CD4-positive, alpha-beta T cell treated with Interleukin-6 for 4 hours (primary cell): ENCODE results near the gene GALK1.
A peak's percentile ranks its signal among the peaks of the same experiment; 100 is the strongest.
"Not testable (repeated sequence)": the region's sequence is repeated elsewhere in the genome, so short reads cannot be mapped to it uniquely, and the experiment has no call there.

Experiments used
- DNase-seq: peaks from one replicate; pipeline ENCODE4 v3.0.0-alpha.2; 2020; ENCODE audit warnings: mixed read lengths

The GALK1 gene

DNA sequence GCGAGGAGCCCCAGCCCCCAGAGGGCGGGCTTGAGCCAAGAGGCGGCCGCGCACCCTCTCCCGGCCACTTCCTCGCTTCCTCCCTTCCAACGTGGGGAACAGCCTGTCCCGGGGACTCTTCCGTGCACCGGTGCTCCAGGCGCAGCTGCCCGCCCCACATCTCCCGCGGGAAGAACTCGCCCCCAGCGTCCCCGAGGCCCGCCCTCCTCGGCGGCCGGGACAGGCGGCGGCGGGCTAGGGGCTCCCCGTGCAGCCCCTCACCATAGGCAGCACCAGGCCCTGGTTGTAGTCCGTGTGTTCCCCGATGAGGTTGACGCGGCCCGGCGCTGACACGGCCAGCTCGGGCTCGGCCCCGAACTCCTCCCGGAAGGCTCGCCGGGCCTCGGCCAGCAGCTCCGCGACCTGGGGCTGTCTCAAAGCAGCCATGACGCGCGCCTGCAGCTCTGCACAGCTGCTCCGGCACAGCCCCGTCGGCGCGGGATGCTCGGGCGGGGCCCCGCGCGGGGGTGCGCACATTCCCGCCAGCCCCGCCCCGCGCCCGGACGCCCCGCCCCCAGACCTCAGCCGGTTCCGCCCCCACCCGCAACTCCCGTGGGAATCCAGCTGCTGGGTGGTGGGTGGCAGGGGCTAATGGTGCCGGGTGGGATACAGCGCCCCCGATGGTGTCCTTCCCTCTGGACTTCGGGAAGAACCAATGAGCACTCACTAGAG lies at the start of gene GALK1:
GALK1 (minus strand) TSS at position 482 of the 711 bp plus-strand sequence; CDS start at position 426, 56 bp downstream.
- DNase-seq = peak; percentile 82

DNA sequence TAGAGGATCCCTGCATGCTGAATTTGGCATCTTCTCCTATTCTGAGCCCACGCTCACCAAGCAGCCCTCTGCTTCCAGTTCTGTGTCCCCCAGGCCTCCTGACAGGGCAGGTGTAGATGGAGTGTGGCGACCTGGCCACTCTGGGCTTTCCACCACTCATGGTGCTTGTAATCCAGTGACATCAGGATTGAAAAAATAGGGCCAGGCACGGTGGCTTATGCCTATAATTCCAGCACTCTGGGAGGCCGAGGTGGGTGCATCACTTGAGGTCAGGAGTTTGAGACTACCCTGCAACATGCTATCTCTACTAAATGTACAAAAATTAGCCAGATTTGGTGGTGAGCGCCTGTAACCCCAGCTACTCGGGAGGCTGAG lies 49.0 kb upstream of the GALK1 start:
- no peak for DNase-seq

DNA sequence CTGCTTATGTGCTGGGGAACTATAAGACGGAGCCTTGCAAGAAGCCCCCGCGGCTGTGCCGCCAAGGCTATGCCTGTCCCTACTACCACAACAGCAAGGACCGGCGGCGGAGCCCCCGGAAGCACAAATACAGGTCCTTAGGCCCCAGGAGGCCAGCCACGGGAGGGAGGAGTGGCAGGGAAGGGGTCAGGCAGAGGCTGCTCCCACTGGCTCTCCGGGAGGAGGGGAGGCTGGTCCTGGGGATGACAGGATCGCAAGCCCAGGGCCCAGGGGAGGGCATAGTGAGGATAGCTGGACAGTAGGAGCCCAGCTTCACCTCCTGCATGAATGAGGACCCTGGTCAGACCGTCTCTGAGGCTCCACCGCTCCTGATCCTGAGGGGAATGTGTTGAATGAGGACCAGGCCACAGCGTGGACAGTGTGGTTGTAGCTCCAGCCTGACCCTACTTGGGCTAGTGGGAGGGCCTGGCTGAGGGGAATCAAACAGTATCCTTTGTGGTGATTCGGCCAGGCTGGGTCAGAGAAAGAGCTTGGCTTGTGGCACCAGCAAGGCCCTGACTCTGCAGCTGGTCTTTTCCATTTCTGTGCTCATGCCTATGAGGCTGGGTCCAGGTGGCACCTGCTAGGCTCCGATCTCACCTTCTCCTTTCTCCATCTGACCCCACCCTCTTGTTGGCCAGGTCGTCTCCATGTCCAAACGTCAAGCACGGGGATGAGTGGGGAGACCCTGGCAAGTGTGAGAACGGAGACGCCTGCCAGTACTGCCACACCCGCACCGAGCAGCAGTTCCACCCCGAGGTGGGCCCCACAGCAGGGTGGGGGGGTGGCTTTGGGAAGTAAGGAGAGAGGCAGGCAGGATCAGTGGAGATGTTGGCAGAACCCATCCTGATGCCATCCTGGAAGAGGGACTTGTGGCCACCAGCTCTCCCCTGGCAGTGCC lies 48.4 kb upstream of the GALK1 start:
- no peak for DNase-seq

DNA sequence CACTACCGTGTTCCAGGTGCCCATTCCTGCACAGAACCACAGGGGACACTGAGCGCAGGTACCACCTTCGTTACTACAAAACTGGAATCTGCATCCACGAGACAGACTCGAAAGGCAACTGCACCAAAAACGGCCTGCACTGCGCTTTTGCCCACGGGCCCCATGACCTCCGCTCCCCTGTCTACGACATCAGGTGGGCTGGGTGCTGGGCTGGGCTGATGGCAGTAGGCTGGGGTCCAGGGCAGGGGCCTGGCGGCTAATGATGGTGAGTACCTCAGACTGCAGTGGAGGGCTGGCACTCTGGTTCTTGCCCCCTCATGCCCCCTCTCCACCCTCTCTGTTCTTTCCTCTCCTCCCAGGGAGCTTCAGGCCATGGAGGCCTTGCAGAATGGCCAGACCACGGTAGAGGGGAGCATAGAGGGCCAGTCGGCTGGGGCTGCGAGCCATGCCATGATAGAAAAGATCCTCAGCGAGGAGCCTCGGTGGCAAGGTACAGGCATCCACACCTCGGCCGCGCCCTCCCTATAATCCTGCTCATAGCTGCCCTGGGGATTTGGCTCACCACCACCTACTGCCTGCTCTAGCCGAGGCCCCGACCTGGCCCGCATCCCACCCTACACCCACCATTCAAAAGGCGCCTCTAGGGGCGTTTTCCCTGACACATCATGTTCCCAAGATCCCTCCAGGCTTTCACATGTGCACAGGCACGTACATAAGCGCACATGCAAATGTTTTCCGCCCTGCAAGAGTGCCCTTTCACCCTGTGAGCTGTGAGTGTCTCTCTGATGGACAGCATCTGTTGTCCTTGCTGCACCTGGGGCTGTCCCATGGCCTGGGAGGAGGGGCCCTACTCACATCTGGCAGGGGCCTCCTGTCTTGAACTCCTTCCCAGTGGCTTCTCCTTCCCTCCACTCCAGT lies 47.4 kb upstream of the GALK1 start:
- no peak for DNase-seq

DNA sequence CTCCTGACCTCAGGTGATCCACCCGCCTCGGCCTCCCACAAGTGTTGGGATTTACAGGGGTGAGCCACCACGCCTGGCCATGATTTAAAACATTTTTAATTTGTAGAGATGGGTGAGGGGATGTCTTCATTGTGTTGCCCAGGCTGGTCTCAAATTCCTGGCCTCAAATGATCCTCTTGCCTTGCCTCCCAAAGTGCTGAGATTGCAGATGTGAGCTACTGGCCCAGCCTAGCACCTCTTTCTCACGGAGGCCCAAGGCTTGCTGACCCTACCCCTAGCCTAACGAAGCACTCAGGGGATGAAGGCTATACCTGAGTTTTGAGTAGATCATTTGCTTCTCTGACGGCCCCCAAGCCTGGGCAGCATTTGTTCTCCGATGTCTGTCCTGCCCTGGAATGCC lies 46.2 kb upstream of the GALK1 start:
- DNase-seq = no peak

DNA sequence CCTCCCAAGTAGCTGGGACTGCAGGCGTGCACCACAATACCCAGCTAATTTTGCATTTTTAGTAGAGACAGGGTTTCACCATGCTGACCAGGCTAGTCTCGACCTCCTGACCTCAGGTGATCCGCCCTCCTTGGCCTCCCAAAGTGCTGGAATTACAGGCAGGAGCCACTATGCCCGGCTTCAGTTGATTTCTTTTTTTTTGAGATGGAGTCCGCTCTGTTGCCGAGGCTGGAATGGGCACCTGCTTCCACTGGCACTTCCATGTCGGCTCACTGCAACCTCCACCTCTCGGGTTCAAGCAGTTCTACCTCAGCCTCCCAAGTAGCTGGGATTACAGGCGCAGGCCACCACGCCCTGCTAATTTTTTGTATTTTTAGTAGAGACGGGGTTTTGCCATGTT lies 45.8 kb upstream of the GALK1 start:
- DNase-seq = not testable (repeated sequence)

DNA sequence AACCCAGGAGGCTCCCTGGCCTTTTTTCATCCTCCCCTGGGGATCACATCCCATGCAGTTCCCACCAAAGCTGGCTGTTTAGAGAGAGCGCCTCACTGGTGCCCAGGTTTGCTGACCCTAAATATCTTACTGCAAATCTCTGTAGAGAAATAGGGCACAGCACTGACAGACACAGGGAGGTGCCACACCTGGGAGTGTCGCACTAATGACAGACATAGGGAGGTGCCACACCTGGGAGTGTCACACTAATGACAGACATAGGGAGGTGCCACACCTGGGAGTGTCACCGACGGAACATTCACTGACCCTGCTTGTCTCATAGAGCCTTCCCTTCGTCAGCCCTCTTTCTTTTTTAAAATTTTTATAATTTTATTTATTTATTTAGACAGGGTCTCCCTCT lies 45.2 kb upstream of the GALK1 start:
- DNase-seq = no peak

DNA sequence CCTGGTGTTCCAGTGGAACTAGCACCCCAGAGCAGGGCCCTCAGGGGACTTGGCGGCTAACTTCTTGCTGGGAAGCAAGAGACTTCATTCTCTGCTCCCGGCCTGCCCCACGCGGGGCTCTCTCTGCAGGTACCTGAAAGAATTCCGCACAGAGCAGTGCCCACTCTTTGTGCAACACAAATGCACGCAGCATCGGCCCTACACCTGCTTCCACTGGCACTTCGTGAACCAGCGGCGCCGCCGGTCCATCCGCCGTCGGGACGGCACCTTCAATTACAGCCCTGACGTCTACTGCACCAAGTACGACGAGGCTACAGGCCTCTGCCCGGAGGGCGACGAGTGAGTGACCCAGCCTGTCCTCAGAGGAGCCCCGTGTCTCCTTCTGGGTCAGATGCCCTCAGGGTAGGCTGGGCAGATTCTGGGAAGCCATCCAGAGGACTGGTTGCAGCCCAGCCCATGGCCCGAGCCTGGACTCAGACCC lies 44.7 kb upstream of the GALK1 start:
- DNase-seq = no peak

DNA sequence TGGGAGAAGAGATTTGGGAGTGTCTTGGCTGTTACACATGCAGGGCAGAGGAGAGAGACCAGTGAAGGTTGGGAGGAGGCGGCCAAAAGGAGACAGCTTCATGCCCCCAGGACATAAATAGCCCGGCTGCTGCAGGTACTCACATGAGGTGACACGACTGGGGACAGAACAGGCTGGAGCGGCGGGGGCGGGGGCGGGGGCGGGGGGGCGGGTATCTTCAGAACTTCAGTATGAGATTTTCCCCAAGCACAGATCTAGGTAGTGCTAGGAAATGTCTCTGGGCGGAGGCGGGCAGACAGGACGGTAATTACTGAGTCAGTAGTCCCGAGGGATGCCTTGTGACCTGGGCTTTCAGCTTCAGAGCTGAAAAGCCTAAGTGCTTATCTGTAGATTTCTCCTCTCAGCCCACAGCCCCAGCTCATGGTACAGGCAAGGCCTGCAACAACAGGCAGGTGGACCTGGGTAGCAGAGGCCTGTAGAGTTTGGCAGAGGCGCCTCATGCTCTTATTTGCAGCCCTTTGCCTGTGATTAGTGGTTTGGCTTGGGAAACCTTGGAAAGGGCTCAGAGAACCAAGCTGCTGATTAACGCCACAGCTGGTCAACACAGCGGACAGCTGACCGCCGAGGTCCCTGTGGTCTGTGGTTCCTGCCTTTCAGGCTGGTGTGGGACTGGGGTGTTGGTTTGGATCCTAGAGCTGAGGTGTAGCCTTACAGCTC lies 44.1 kb upstream of the GALK1 start:
- no peak for DNase-seq

DNA sequence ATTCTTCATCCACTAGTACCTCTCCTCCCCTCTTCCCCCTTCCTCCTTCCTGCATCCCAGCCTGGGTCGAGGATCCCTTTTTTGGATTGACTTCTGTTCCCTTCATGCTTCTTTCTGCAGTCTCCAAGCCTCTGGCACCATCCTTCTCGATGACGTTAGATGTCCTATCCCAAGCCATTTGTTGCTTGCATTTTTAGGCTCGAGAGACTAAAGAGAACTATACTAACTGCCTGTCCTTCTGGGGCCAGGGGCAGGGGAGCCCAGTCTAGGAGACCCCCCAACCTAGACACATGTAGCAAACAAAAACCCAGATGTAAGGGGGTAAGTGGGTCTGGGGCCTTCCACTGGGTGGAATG lies 43.5 kb upstream of the GALK1 start:
- no peak for DNase-seq

DNA sequence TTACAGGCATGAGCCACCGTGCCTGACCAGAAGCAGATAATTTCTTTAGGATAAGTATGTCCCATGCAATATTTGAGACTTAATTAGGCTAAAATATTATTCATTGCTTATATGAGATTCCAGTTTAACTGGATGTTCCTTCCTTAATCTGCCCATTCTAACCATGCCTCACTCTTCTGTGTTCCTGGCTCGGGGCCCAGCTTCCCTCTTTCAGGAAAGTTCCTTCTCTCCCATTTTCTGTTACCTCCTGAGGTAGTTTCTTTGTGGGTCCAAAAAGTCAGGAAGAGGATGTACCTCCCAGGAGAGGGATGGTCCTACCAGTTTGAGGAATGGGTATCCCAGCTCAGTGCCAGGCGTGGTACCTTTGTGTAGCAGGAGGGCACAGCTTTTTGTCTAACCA lies 42.9 kb upstream of the GALK1 start:
- DNase-seq = no peak

DNA sequence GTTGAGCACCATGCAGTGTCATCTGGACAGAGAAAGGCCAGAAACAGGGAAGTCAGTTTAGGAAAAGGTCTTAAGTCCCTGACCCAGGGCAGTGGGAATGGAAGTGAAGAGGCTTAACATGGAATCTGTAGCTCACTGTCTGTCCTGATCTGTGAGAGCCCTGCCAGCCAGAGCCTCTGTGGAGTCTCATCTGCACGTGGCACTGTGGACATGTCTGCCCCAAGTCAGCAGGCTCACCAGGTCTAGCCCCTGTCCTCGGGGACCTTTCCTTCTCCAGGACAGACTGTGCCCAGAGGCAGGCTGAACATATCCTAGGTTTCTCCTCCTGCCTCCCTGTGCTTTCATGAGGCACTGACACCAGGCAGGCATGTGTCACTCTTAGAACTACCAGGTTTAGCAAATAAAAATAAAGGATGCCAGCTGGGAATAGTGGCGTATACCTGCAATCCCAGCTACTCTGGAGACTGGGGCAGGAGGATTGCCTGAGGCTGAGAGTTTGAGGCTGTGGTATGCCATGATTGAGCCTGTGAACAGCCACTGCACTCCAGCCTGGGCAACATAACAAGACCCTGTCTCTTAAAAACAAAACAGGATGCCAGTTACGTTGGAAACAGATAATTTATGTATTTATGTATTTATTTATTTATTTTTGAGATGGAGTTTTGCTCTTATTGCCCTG lies 42.0 kb upstream of the GALK1 start:
- DNase-seq = no peak

DNA sequence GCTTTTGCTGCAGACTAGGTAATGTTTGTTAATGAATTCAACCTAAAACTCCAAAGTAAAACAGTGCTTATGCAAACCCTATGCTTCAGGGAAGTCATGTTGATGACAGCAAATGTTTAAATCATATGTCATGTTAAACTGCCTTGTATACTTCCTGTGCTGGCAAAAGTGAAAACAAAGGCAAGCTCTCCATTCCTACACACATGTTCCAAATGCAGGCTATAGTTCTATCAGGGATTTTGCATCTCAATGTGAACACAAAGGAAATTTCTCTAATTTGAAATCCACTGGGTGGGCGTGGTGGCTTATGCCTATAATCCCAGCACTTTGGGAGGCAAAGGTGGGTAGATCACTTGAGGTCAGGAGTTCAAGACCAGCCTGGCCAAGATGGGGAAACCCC lies 38.9 kb upstream of the GALK1 start:
- no peak for DNase-seq

DNA sequence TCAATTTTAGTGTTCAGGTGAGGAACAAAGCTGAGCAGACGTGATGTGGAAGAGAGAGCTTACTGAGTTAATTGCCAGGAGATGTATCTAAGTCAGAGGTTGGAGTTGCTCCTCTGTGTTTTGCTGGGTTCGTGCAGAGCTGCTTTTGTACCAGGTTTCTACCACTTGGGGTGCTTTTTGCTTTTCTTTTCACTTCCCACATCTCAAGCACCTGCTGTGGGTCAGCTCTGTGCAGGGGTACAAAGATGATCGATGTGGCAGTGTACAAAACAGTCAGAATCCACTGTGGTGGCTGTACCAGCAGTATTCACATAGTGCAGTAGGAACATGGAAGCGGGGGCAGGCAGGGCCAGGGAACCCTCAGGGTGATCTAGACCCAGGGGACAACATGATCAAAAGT lies 34.4 kb upstream of the GALK1 start:
- DNase-seq = no peak

DNA sequence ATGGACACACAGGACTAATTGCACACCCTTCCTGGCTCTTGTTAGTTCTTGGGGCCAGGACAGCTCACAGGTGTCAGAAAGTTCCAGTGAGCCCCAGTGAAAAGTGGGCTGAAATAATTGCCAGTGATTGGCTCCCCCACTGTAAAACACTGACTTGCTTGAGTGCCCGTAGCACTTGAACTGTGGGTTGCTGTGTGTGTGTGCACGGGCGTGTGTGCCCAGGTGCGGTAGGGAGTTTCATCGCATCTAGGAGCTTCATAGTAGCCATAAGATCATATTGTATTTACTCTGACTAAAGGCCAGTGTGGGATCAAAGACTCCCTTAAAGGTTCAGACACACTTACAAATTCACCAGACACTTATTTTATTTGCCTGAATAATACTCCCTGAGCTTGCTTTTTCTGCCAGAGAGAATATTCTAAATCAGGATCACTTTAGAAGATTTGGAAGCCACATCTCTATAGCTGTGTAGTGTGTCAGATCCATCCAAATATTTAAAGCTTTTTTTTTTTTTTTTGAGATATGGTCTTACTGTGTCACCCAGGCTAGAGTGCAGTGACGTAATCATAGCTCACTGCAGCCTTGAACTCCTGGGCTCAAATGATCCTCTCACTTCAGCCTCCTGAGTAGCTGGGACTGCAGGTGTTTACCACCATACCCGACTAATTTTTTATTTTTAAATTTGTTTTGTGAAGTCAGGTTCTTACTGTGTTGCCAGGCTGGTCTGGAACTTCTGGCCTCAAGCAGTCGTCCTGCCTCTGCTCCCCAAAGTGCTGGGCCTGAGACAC lies 31.0 kb upstream of the GALK1 start:
- no peak for DNase-seq

DNA sequence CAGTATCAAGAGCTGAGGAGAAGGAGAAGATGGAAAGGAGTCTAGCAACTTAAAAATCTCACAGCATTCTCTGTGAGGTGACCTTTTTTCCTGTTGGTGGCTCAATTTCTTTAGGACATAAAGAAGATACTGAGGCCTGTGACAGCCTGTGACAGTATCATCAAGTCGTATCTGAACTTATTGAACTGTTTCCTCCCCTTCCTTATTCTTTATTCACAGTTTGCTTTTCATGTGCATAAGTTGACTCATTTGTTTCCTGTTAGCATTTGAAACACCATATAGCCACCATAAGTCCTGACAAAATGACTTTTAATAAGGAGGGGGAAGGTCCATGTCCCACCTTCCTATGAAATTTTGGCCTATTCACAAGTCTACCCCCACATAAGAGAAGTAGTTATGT lies 28.5 kb upstream of the GALK1 start:
- DNase-seq = no peak

DNA sequence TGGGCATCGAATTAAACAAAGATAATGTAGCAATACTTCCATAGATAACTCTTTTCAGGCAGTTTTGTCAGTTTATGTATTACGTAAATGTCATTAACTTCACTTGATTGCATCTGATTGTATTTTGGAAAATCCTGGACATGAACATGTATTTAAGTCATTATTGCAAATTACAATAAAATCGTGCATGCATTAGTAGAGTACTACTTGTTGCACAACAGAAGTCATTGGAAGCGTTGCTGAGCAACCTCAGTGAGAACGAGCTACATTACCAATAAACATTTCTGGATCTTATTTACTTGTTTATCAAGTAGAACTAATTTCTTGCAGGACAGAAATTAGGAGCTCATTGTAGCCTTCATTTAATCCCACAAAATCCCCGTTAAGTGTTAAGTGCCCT lies 26.3 kb upstream of the GALK1 start:
- DNase-seq = no peak

DNA sequence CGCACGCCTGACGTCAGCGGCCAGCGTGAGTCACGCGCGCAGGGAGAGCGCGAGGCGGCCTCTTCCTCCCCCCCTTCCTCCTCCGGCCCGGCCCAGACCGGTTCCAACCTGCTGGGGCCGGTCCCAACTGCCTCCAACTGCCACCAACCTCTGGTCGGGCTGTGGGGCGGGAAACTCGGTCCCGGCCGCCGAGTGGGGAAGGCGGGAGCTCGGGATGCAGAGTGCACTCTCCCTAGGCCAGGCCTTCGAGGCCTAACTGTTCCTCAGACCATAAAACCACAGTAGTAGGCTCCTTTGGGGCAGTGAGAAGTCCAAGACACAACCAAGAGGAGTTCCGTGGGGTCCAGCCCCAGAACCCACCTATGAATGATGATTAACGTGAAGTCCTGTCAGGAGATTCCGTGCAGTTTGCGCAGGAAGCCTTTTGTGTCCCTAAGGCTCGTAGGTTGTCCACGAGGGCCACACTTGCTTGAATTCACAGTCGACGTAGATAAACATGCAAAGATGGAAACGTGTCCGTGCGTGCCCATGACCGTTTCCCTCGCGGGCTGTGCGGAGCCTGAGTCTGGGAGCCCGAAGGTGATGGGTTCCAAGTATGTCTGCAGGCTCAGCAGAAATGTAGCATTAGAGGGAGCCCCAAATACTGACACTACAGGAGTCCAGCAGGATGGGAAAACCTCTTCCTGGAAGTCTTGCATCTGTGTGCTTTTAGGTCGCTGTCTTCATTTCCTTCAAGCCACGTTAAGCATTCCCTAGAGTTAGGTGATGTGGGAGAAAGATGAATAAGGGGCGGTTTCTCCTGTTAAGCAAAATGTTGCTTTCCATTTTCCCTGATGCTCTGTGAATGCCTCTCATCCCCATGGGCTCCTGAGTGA lies 20.3 kb upstream of the GALK1 start:
- DNase-seq = peak; percentile 90

DNA sequence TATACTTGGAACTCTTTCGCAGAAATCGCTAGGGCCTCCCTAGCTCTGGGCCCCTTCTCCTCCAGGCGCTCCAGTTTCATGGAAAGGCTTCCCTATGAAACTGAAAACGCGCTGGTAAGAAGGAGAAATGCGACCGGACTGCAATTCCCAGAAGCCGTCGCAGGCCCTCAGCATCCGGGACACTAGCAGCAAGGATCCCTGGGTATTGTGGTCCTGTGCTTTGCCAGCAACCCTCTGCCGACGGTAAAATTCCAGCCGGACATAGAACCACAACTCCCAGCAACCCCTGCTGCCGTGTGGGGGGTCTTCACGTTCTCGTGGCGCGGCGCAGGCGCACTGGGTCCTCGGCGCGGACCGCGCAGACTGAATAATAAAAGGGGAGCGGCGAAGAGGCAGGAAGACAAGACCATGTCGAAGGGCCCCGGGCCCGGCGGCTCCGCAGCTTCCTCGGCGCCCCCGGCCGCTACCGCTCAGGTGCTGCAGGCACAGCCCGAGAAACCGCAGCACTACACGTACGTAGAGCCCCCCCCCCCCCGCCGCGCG lies 19.6 kb upstream of the GALK1 start, which contains the start of gene UNK:
UNK (plus strand) TSS at position 334 of the 543 bp plus-strand sequence; CDS start at position 409, 75 bp downstream.
- peak; percentile 96 for DNase-seq
